ENCODE results near the gene CEBPG. TPM values are rescaled to one million over a fixed set of nuclear protein-coding genes. Genes with fewer than 3 reads are reported as not detected.

Gene CEBPG
- total RNA-seq, 4 donors from 2014 or later: 22.4 to 66.7 (median 46.9) TPM

DNA sequence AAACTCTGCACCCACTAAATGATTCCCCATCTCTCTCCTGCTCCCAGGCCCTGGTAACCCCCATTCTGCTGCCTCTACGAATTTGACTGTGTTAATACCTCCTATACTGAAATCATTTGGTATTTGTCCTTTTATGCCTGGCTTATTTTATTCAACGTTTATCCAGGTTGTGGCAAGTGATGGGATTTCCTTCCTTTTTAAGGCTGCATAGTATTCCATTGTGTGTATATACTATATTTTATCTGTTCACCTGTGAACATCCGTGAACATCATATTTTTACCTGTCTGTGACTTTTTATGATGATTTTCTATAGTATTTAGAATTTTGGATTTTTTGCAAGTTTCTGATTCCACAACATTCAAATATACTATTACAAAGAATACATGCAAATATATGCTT is 13.9 kb upstream of the CEBPG start:
- 71 to 86% methylated on average over 3 of the region's 3 CpGs for WGBS, 2 donors (ENCODE audit: low coverage in 1 of 2)
- Histone ChIP-seq H3K4me1 (no peaks in the 10 kb centered on the region), H3K27ac (no peak overlapping the region), H3K36me3 (no peaks in the 10 kb centered on the region), H3K9me3 (peaks cover 6 to 11% of the 10 kb centered on the region in 2 donors), H3K4me3 (no peak overlapping the region), H3K27me3 (no peaks in the 10 kb centered on the region)
- no peak for TF ChIP-seq POLR2AphosphoS5 (IDR thresholded peaks at IDR 0.05)
- in situ Hi-C loops (cut with MboI; ENCODE audit: low pct_ligation_motif_present in 1 of 4, low pct_unique_long_range_greater_than_20kb in 1 of 4, low sequenced_read_pairs in 3 of 4) (no loop called here), intact Hi-C loops (cut with DNase I; ENCODE audit: low total_unique reads) (no loop called here)
- no peak for DNase-seq

- no peak for DNase-seq
- in situ Hi-C loops (cut with MboI; ENCODE audit: low pct_ligation_motif_present in 1 of 4, low pct_unique_long_range_greater_than_20kb in 1 of 4, low sequenced_read_pairs in 3 of 4) (no loop called here), intact Hi-C loops (cut with DNase I; ENCODE audit: low total_unique reads) (no loop called here)
- Histone ChIP-seq H3K4me3 (no peak overlapping the region), H3K36me3 (no peaks in the 10 kb centered on the region), H3K27me3 (no peaks in the 10 kb centered on the region), H3K9me3 (no peaks in the 10 kb centered on the region), H3K27ac (no peak overlapping the region), H3K4me1 (peaks cover 0 to 18% (median 11%) of the 10 kb centered on the region in 4 donors)
- WGBS, 2 donors (ENCODE audit: low coverage in 1 of 2): 80 to 84% methylated on average over 3 to 6 of the region's 6 CpGs
- no peak for TF ChIP-seq POLR2AphosphoS5 (IDR thresholded peaks at IDR 0.05)
- no peak for TF ChIP-seq EP300 (IDR thresholded peaks at IDR 0.05; ENCODE audit: low read depth)
- no peak for TF ChIP-seq POLR2A (IDR thresholded peaks at IDR 0.05)
- TF ChIP-seq, protein P1, sequence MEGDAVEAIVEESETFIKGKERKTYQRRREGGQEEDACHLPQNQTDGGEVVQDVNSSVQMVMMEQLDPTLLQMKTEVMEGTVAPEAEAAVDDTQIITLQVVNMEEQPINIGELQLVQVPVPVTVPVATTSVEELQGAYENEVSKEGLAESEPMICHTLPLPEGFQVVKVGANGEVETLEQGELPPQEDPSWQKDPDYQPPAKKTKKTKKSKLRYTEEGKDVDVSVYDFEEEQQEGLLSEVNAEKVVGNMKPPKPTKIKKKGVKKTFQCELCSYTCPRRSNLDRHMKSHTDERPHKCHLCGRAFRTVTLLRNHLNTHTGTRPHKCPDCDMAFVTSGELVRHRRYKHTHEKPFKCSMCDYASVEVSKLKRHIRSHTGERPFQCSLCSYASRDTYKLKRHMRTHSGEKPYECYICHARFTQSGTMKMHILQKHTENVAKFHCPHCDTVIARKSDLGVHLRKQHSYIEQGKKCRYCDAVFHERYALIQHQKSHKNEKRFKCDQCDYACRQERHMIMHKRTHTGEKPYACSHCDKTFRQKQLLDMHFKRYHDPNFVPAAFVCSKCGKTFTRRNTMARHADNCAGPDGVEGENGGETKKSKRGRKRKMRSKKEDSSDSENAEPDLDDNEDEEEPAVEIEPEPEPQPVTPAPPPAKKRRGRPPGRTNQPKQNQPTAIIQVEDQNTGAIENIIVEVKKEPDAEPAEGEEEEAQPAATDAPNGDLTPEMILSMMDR (IDR thresholded peaks at IDR 0.05): no peak
These were observed 10.8 kb upstream of the CEBPG start for GRCh38 chr19:33362508-33363228.

- DNase-seq: no peak
- no peaks in the 10 kb centered on the region for H3K9me3 ChIP-seq
- no peak overlapping the region for H3K27ac ChIP-seq
- 75 to 92% methylated on average over 4 to 5 of the region's 5 CpGs for WGBS, 2 donors (ENCODE audit: low coverage in 1 of 2)
- H3K4me1 ChIP-seq: peaks cover 0 to 18% (median 12%) of the 10 kb centered on the region in 4 donors
- in situ Hi-C loops (cut with MboI; ENCODE audit: low pct_ligation_motif_present in 1 of 4, low pct_unique_long_range_greater_than_20kb in 1 of 4, low sequenced_read_pairs in 3 of 4): no loop called here
- intact Hi-C loops (cut with DNase I; ENCODE audit: low total_unique reads): no loop called here
- H3K4me3 ChIP-seq: no peak overlapping the region
- TF ChIP-seq, protein P1 (IDR thresholded peaks at IDR 0.05): no peak
- TF ChIP-seq EP300 (IDR thresholded peaks at IDR 0.05; ENCODE audit: low read depth) (no peak), POLR2A (IDR thresholded peaks at IDR 0.05) (no peak), POLR2AphosphoS5 (IDR thresholded peaks at IDR 0.05) (no peak)
- no peaks in the 10 kb centered on the region for H3K27me3 ChIP-seq
- H3K36me3 ChIP-seq: no peaks in the 10 kb centered on the region
These were observed 10.0 kb upstream of the CEBPG start for GRCh38 chr19:33363476-33363875.

DNA sequence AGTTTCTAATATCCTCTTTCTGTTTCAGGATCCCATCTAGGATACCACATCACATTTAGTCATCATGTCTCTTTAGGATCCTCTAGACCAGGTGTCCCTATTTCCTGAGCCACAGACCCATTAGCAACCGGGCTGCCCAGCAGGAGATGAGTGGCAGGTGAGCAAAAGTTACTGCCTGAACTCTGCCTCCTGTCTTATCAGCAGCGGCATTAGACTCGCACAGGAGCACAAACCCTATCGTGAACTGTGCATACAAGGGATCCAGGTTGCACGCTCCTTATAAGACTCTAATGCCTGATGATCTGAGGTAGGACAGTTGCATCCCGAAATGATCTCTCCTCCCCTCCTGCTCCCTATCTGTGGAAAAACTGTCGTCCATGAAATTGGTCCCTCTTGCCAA is 7.8 kb upstream of the CEBPG start:
- DNase-seq: peak; percentile 57
- WGBS, 2 donors (ENCODE audit: low coverage in 1 of 2): 49% methylated on average over 7 of the region's 7 CpGs; no CpG with 5 or more reads in 1 of the 2 donors

More for the DNA sequence above, 7.8 kb upstream of the CEBPG start:
- TF ChIP-seq EP300 (IDR thresholded peaks at IDR 0.05; ENCODE audit: low read depth) (no peak), POLR2A (IDR thresholded peaks at IDR 0.05) (no peak), POLR2AphosphoS5 (IDR thresholded peaks at IDR 0.05) (no peak)
- TF ChIP-seq, protein P1 (IDR thresholded peaks at IDR 0.05): no peak
- Histone ChIP-seq H3K4me3 (no peak overlapping the region), H3K4me1 (peaks cover 0 to 18% (median 12%) of the 10 kb centered on the region in 4 donors), H3K36me3 (no peaks in the 10 kb centered on the region), H3K9me3 (no peaks in the 10 kb centered on the region), H3K27ac (peak overlapping the region; percentile 73 to 83 (median 80)), H3K27me3 (no peaks in the 10 kb centered on the region)
- in situ Hi-C loops (cut with MboI; ENCODE audit: low pct_ligation_motif_present in 1 of 4, low pct_unique_long_range_greater_than_20kb in 1 of 4, low sequenced_read_pairs in 3 of 4): no loop called here
- intact Hi-C loops (cut with DNase I; ENCODE audit: low total_unique reads): no loop called here

All from transverse colon (tissue), 4 donors.